Mesendoderm (in vitro differentiated cells): ENCODE results near the gene LARP1.

ENCODE experiments used
- DNase-seq: peaks from one replicate; pipeline ENCODE4 v3.0.0; 2013
- H2AK5ac ChIP-seq: 2 replicates; pipeline ENCODE4 v1.6.1; 2013; ENCODE audit warnings: low read length, inconsistent platforms
- H2BK120ac ChIP-seq: 2 replicates; pipeline ENCODE4 v1.6.1; 2013; ENCODE audit warnings: low read depth, mild to moderate bottlenecking, low read length, moderate library complexity, mixed read lengths
- H2BK15ac ChIP-seq: replicated peaks from 2 replicates; pipeline ENCODE4 v1.6.1; 2013; ENCODE audit warnings: low read depth, mild to moderate bottlenecking, moderate library complexity
- H2BK5ac ChIP-seq: 2 replicates; pipeline ENCODE4 v1.6.1; 2013; ENCODE audit warnings: low read length, inconsistent platforms
- H3K18ac ChIP-seq: 2 replicates; pipeline ENCODE4 v1.6.1; 2013; ENCODE audit warnings: mild to moderate bottlenecking, low read length, mixed read lengths
- H3K23ac ChIP-seq: one replicate; pipeline ENCODE4 v1.6.1; 2013; ENCODE audit warnings: low read length
- H3K27ac ChIP-seq: 2 replicates; pipeline ENCODE4 v1.5.1; 2013; ENCODE audit warnings: low read depth, mild to moderate bottlenecking, inconsistent platforms, low read length, moderate library complexity
- H3K27me3 ChIP-seq: 2 replicates; pipeline ENCODE4 v1.6.1; 2013; ENCODE audit warnings: low read length, control low read depth, mild to moderate bottlenecking, inconsistent platforms; ENCODE audit not compliant: insufficient read depth, poor library complexity
- H3K36me3 ChIP-seq: 2 replicates; pipeline ENCODE4 v1.6.1; 2013; ENCODE audit warnings: low read length, inconsistent platforms; ENCODE audit not compliant: control insufficient read depth, insufficient read depth
- H3K4ac ChIP-seq: one replicate; pipeline ENCODE4 v1.6.1; 2013; ENCODE audit warnings: low read depth, mild to moderate bottlenecking, low read length, moderate library complexity
- H3K4me1 ChIP-seq: 2 replicates; pipeline ENCODE4 v1.6.1; 2013; ENCODE audit warnings: low read depth, low read length, inconsistent platforms; ENCODE audit not compliant: control insufficient read depth
- H3K4me2 ChIP-seq: 2 replicates; pipeline ENCODE4 v1.6.1; 2013; ENCODE audit warnings: low read length
- H3K4me3 ChIP-seq: 2 replicates; pipeline ENCODE4 v1.5.1; 2013; ENCODE audit warnings: mild to moderate bottlenecking, low read length
- H3K56ac ChIP-seq: one replicate; pipeline ENCODE4 v1.6.1; 2013; ENCODE audit warnings: low read length
- H3K79me1 ChIP-seq: 2 replicates; pipeline ENCODE4 v1.6.1; 2013; ENCODE audit warnings: low read length, inconsistent platforms
- H3K79me2 ChIP-seq: 2 replicates; pipeline ENCODE4 v1.6.1; 2013; ENCODE audit warnings: mild to moderate bottlenecking, low read length; ENCODE audit not compliant: control insufficient read depth, insufficient read depth
- H3K9ac ChIP-seq: 2 replicates; pipeline ENCODE4 v1.6.1; 2013; ENCODE audit warnings: low read length, inconsistent platforms
- H4K5ac ChIP-seq: one replicate; pipeline ENCODE4 v1.6.1; 2013; ENCODE audit warnings: low read length
- H4K8ac ChIP-seq: one replicate; pipeline ENCODE4 v1.6.1; 2013; ENCODE audit warnings: low read depth, mild to moderate bottlenecking, control low read depth, low read length, moderate library complexity
- WGBS: extraction: QIAGEN DNeasy Blood & Tissue Kit; methylation state at CpG from one replicate; pipeline ENCODE4 v1.1.7; 2013; ENCODE audit warnings: low lambda C conversion rate, missing lambda C conversion rate; ENCODE audit not compliant: insufficient coverage; ENCODE audit errors: extremely low coverage; 5-methylcytosine and 5-hydroxymethylcytosine counted together

Gene LARP1

DNA sequence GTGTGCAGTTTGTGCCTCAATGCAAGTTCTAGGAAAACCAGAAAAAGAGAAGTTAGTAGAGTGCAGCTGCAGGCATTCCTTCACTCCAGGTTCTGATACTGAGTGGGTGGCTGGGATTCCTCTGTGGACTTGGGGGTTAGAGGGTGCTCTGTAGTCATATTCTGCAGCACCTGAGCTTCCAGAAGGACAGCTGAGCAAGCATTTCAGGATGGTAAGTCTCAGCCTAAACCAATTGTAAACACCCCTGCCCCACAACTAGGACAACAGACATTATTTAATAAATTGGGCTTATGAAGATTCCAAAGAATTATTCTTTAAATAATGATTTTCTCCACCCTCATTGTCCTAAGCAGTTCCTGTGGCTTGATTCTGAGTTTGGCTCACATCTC, 86.1 kb downstream of the LARP1 start:
- H3K27ac ChIP-seq = no peak overlapping the region
- no peak overlapping the region for H2BK120ac ChIP-seq

GRCh38 chr5:154842689-154843530, 87.7 kb downstream of the LARP1 start:
- no CpG with 5 or more reads among the region's 6 CpGs for WGBS
- Histone ChIP-seq H3K27ac (no peak overlapping the region), H3K56ac (no peak overlapping the region)

More for the DNA sequence above, 86.1 kb downstream of the LARP1 start:
- H3K79me1 ChIP-seq = no peaks in the 10 kb centered on the region
- no peak overlapping the region for H4K8ac ChIP-seq
- H3K36me3 ChIP-seq = no peaks in the 10 kb centered on the region
- no peak overlapping the region for H3K23ac ChIP-seq
- H2BK5ac ChIP-seq = no peak overlapping the region
- no peaks in the 10 kb centered on the region for H3K79me2 ChIP-seq
- no peak overlapping the region for H3K18ac ChIP-seq
- no peak for DNase-seq
- H2BK15ac ChIP-seq = no peak overlapping the region
- H3K9ac ChIP-seq = no peak overlapping the region
- H3K4me1 ChIP-seq = no peaks in the 10 kb centered on the region
- no peak overlapping the region for H3K4me2 ChIP-seq
- H4K5ac ChIP-seq = no peak overlapping the region
- H3K4me3 ChIP-seq = no peak overlapping the region
- H3K27me3 ChIP-seq = no peaks in the 10 kb centered on the region
- no peak overlapping the region for H3K4ac ChIP-seq
- H3K56ac ChIP-seq = no peak overlapping the region
- H2AK5ac ChIP-seq = no peak overlapping the region

GRCh38 chr5:154844809-154845208, 89.6 kb downstream of the LARP1 start:
- Histone ChIP-seq H3K9ac (no peak overlapping the region), H2BK5ac (no peak overlapping the region), H2BK15ac (no peak overlapping the region), H3K36me3 (no peaks in the 10 kb centered on the region), H2BK120ac (no peak overlapping the region), H3K79me1 (no peaks in the 10 kb centered on the region), H3K4me2 (no peak overlapping the region), H3K4me3 (no peak overlapping the region), H4K5ac (no peak overlapping the region), H2AK5ac (no peak overlapping the region), H4K8ac (no peak overlapping the region), H3K27me3 (no peaks in the 10 kb centered on the region), H3K4me1 (no peaks in the 10 kb centered on the region), H3K79me2 (no peaks in the 10 kb centered on the region), H3K56ac (peak overlapping the region; percentile 18), H3K18ac (no peak overlapping the region), H3K27ac (no peak overlapping the region), H3K4ac (no peak overlapping the region), H3K23ac (no peak overlapping the region)
- no CpG with 5 or more reads among the region's 5 CpGs for WGBS
- no peak for DNase-seq

More at GRCh38 chr5:154842689-154843530, 87.7 kb downstream of the LARP1 start:
- H4K5ac ChIP-seq = no peak overlapping the region
- no peaks in the 10 kb centered on the region for H3K79me2 ChIP-seq
- H3K27me3 ChIP-seq = no peaks in the 10 kb centered on the region
- no peak overlapping the region for H3K4me3 ChIP-seq
- no peaks in the 10 kb centered on the region for H3K4me1 ChIP-seq
- no peak overlapping the region for H2BK120ac ChIP-seq
- H3K18ac ChIP-seq = no peak overlapping the region
- H4K8ac ChIP-seq = no peak overlapping the region
- no peak overlapping the region for H3K9ac ChIP-seq
- no peaks in the 10 kb centered on the region for H3K36me3 ChIP-seq
- H3K4me2 ChIP-seq = no peak overlapping the region
- no peak overlapping the region for H2AK5ac ChIP-seq
- no peak overlapping the region for H3K4ac ChIP-seq
- no peak overlapping the region for H2BK15ac ChIP-seq
- peak; percentile 78 for DNase-seq
- no peak overlapping the region for H3K23ac ChIP-seq
- H2BK5ac ChIP-seq = no peak overlapping the region
- no peaks in the 10 kb centered on the region for H3K79me1 ChIP-seq

DNA sequence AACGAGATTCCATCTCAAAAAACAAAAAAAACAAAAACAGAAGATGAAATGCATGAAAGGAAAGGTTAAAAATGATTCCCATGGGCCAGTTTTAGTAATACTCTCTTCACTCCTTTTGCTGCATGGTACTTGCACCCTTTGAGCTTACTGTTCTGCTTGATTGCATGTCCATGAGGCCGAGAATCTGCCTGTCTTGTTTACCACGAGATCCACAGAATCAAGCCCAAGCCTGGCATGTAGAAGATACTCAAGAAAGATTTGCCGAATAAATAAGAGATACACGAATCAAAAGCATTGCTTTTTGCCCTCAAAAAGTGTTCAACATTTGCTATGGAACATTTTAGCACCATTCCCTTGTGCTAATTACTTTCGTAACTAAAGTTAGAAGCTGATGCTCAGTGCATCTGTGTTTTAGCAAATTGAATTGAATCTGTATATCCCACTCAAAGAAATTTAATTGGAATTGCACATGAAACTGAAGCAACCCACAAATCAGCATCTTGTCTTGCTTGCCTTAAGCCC, 94.1 kb downstream of the LARP1 start:
- no peak overlapping the region for H3K4me2 ChIP-seq
- H4K8ac ChIP-seq = no peak overlapping the region
- no peak overlapping the region for H2AK5ac ChIP-seq
- H3K4ac ChIP-seq = no peak overlapping the region
- H3K27me3 ChIP-seq = no peaks in the 10 kb centered on the region
- H3K79me2 ChIP-seq = no peaks in the 10 kb centered on the region
- H3K4me3 ChIP-seq = no peak overlapping the region
- H3K4me1 ChIP-seq = peaks cover 6% of the 10 kb centered on the region
- H2BK15ac ChIP-seq = no peak overlapping the region
- no CpG with 5 or more reads among the region's 6 CpGs for WGBS
- H3K79me1 ChIP-seq = no peaks in the 10 kb centered on the region
- H2BK120ac ChIP-seq = no peak overlapping the region
- no peak overlapping the region for H3K18ac ChIP-seq
- no peak overlapping the region for H3K23ac ChIP-seq
- no peak overlapping the region for H2BK5ac ChIP-seq
- H3K9ac ChIP-seq = no peak overlapping the region
- no peak overlapping the region for H3K27ac ChIP-seq
- H3K36me3 ChIP-seq = no peaks in the 10 kb centered on the region
- no peak for DNase-seq
- H3K56ac ChIP-seq = no peak overlapping the region
- H4K5ac ChIP-seq = no peak overlapping the region

- Histone ChIP-seq H4K5ac (no peak overlapping the region), H3K4me2 (no peak overlapping the region), H2BK120ac (no peak overlapping the region), H3K23ac (no peak overlapping the region), H3K27ac (no peak overlapping the region), H3K27me3 (no peaks in the 10 kb centered on the region), H3K18ac (no peak overlapping the region), H3K36me3 (no peaks in the 10 kb centered on the region), H3K79me1 (no peaks in the 10 kb centered on the region), H4K8ac (no peak overlapping the region), H2AK5ac (no peak overlapping the region), H3K4ac (no peak overlapping the region), H2BK15ac (no peak overlapping the region), H3K9ac (no peak overlapping the region), H2BK5ac (no peak overlapping the region), H3K79me2 (no peaks in the 10 kb centered on the region), H3K4me1 (peaks cover 6% of the 10 kb centered on the region), H3K56ac (no peak overlapping the region), H3K4me3 (no peak overlapping the region)
- WGBS = no CpG with 5 or more reads among the region's 2 CpGs
- no peak for DNase-seq
These were observed 94.6 kb downstream of the LARP1 start for GRCh38 chr5:154849791-154850201.
